Calu3 (cell line): ENCODE results near the gene UBE2J1. TPM values are rescaled to one million over a fixed set of nuclear protein-coding genes. Genes with fewer than 3 reads are reported as not detected.

Experiments used
- BruUV-seq: library from RNA; stranded (reverse); fragments of 400-500 nt; replicated peaks from 2 replicates; lab custom pipeline; 2021; lab: Mats Ljungman, UMichigan
- CTCF ChIA-PET: fragments of 300-600 bp; sonication (Branson Sonifier 250); formaldehyde crosslinking; loops from one replicate; lab custom pipeline; 2022; ENCODE audit warnings: antibody characterized with exemption; lab: Charles Lee
- DNase-seq: peaks from one replicate; pipeline ENCODE4 v3.0.0; 2022
- H3K27ac Mint-ChIP-seq: one replicate; pipeline ENCODE4 v1.8.0; 2022; ENCODE audit warnings: mixed read lengths; ENCODE audit not compliant: unreplicated experiment
- H3K27me3 Mint-ChIP-seq: one replicate; pipeline ENCODE4 v1.8.0; 2022; ENCODE audit warnings: mixed read lengths; ENCODE audit not compliant: unreplicated experiment
- H3K36me3 Mint-ChIP-seq: one replicate; pipeline ENCODE4 v1.8.0; 2022; ENCODE audit warnings: mild to moderate bottlenecking, moderate library complexity, mixed read lengths; ENCODE audit not compliant: insufficient read depth, unreplicated experiment
- H3K4me1 Mint-ChIP-seq: one replicate; pipeline ENCODE4 v1.8.0; 2022; ENCODE audit warnings: mild to moderate bottlenecking, low read depth, mixed read lengths; ENCODE audit not compliant: unreplicated experiment
- H3K4me3 Mint-ChIP-seq: one replicate; pipeline ENCODE4 v1.8.0; 2022; ENCODE audit warnings: mild to moderate bottlenecking, low read depth, moderate library complexity, mixed read lengths; ENCODE audit not compliant: unreplicated experiment
- H3K9me3 Mint-ChIP-seq: one replicate; pipeline ENCODE4 v1.8.0; 2022; ENCODE audit warnings: low read depth, mixed read lengths; ENCODE audit not compliant: unreplicated experiment
- CTCF ChIP-seq: fragments of 200-600 bp; IDR thresholded peaks from one replicate; pipeline ENCODE4 v1.8.0; 2022; ENCODE audit warnings: antibody characterized with exemption; ENCODE audit not compliant: unreplicated experiment
- intact Hi-C: fragments of 100-400 bp; cut with micrococcal nuclease; formaldehyde crosslinking; loops from one replicate; pipeline ENCODE4 v1.10.0; 2022; ENCODE audit not compliant: unreplicated experiment
- total RNA-seq: library from RNA; stranded (reverse); gene quantifications from 2 replicates; pipeline ENCODE4 v1.2.3, GENCODE V29; 2022

The UBE2J1 gene
- total RNA-seq, 1 experiment from 2014 or later = 18.7 TPM

GRCh38 chr6:89290401-89291155 lies 61.9 kb downstream of the UBE2J1 start:
- H3K27ac Mint-ChIP-seq = no peak overlapping the region
- TF ChIP-seq CTCF = no peak
- H3K4me1 Mint-ChIP-seq = peaks cover 13% of the 10 kb centered on the region
- H3K4me3 Mint-ChIP-seq = no peak overlapping the region
- H3K9me3 Mint-ChIP-seq = no peaks in the 10 kb centered on the region
- peaks cover 4% of the 10 kb centered on the region for H3K36me3 Mint-ChIP-seq
- BruUV-seq = no TSS peak
- intact Hi-C loops = no loop called here
- DNase-seq = no peak
- H3K27me3 Mint-ChIP-seq = no peaks in the 10 kb centered on the region
- CTCF ChIA-PET = no interaction called here

- CTCF ChIA-PET = interaction anchor here (1.7 kb wide), 1 partner anchor 8 kb away, joined by 3 read pairs; no protein-coding TSS in a partner anchor
- no peak for TF ChIP-seq CTCF
- peaks cover 4% of the 10 kb centered on the region for H3K36me3 Mint-ChIP-seq
These were observed 62.8 kb downstream of the UBE2J1 start for GRCh38 chr6:89289710-89290109.

GRCh38 chr6:89287351-89288028 lies 65.0 kb downstream of the UBE2J1 start:
- peaks cover 4% of the 10 kb centered on the region for H3K36me3 Mint-ChIP-seq
- H3K4me3 Mint-ChIP-seq = no peak overlapping the region
- CTCF ChIA-PET = no interaction called here
- BruUV-seq = no TSS peak
- H3K27me3 Mint-ChIP-seq = no peaks in the 10 kb centered on the region
- H3K4me1 Mint-ChIP-seq = peaks cover 13% of the 10 kb centered on the region
- TF ChIP-seq CTCF = no peak
- no peaks in the 10 kb centered on the region for H3K9me3 Mint-ChIP-seq
- intact Hi-C loops = no loop called here
- no peak for DNase-seq
- no peak overlapping the region for H3K27ac Mint-ChIP-seq

More at GRCh38 chr6:89289710-89290109, 62.8 kb downstream of the UBE2J1 start:
- Mint-ChIP-seq H3K9me3 (no peaks in the 10 kb centered on the region), H3K27me3 (no peaks in the 10 kb centered on the region), H3K27ac (no peak overlapping the region), H3K4me3 (no peak overlapping the region), H3K4me1 (peaks cover 13% of the 10 kb centered on the region)
- intact Hi-C loops = no loop called here
- no peak for DNase-seq
- no TSS peak for BruUV-seq

GRCh38 chr6:89286516-89286915 lies 66.0 kb downstream of the UBE2J1 start:
- no peaks in the 10 kb centered on the region for H3K9me3 Mint-ChIP-seq
- H3K27ac Mint-ChIP-seq = no peak overlapping the region
- peaks cover 11% of the 10 kb centered on the region for H3K4me1 Mint-ChIP-seq
- no peaks in the 10 kb centered on the region for H3K27me3 Mint-ChIP-seq
- peaks cover 4% of the 10 kb centered on the region for H3K36me3 Mint-ChIP-seq
- BruUV-seq = no TSS peak
- TF ChIP-seq CTCF = no peak
- CTCF ChIA-PET = no interaction called here
- DNase-seq = no peak
- intact Hi-C loops = no loop called here
- no peak overlapping the region for H3K4me3 Mint-ChIP-seq
